ENCODE results near the gene HIP1. TPM values are rescaled to one million over a fixed set of nuclear protein-coding genes. Genes with fewer than 3 reads are reported as not detected.

Gene HIP1
- total and polyA plus RNA-seq, 2 of the 13 experiments (the other 11 are each of a cell fraction or from before 2014, with no cell fraction given): 4.5 to 6.2 TPM

DNA sequence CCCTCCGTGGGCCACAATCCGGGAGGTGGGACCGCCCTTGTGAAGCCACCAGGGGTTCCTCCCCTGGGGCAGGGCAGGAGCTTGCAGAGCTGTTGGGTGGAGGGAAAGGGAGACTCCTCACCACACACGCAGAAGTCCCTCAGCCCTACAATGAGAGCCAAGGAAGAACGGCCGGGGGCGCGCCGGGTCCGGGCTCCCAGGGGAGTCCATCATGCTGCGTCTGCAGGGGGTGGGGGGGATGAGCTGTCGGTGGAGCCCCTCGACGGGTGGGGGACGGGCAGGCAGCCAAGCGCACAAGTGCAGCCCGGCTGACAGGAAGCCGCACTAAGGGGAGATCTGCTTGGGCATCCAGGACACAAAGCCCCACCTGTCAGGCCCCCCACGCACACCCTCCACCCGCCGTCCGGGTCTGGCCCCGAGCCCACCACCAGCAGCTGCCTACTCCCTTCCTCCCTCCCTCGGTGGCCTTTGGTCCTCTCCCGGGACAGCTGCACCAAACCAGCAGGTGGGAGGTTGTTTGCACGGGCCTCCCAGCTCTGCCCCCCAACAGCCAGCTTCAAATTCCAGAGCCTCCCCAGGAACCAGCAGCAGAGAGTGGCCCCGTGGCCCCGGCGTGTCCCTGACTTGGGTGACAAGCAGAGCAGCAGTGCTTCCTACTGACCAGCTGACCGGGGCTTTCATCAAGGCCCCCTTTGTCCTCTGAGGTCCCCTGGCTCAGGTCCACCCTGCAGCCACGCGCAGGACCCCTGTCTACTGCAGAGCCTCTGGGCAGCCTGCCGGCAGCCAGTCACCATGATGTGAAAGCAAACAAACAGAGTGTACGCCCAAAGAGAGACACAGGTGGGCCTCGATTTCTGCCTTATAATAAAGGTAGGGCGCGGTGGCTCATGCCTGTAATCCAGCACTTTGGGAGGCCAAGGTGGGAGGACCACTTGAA is 50.3 kb downstream of the HIP1 start (continued):
- TF ChIP-seq, protein P1, sequence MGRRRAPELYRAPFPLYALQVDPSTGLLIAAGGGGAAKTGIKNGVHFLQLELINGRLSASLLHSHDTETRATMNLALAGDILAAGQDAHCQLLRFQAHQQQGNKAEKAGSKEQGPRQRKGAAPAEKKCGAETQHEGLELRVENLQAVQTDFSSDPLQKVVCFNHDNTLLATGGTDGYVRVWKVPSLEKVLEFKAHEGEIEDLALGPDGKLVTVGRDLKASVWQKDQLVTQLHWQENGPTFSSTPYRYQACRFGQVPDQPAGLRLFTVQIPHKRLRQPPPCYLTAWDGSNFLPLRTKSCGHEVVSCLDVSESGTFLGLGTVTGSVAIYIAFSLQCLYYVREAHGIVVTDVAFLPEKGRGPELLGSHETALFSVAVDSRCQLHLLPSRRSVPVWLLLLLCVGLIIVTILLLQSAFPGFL (CRISPR knock-in tag; IDR thresholded peaks at IDR 0.05): no peak
- TF ChIP-seq RCOR2 (CRISPR knock-in tag; IDR thresholded peaks at IDR 0.05) (peak; percentile 88), ETV6 (CRISPR knock-in tag; conservative IDR thresholded peaks at IDR 0.05) (peak; percentile 45; the same call in 1 of the 2 replicates), AKAP8 (CRISPR knock-in tag; IDR thresholded peaks at IDR 0.05) (no peak; the same call in 1 of the 2 replicates), MXD4 (CRISPR knock-in tag; IDR thresholded peaks at IDR 0.05) (peak; percentile 69; the same call in 1 of the 2 replicates), RNF2 (conservative IDR thresholded peaks at IDR 0.05; ENCODE audit: low read depth) (no peak), ZNF383 (CRISPR knock-in tag; IDR thresholded peaks at IDR 0.05; ENCODE audit: borderline replicate concordance) (0 out of 2 replicates have a peak, but pooled peaks have one; percentile 41), ZFP37 (CRISPR knock-in tag; IDR thresholded peaks at IDR 0.05; ENCODE audit: borderline replicate concordance) (peak; percentile 88; the same call in 1 of the 2 replicates), HMGA1 (CRISPR knock-in tag; conservative IDR thresholded peaks at IDR 0.05) (no peak), ZNF326 (CRISPR knock-in tag; IDR thresholded peaks at IDR 0.05; ENCODE audit: borderline replicate concordance) (no peak), SRSF4 (IDR thresholded peaks at IDR 0.05; ENCODE audit: low read depth, low read length, poor library complexity, severe bottlenecking) (no peak), TBL1XR1 (IDR thresholded peaks at IDR 0.05; ENCODE audit: borderline replicate concordance, low read length, partially characterized antibody) (no peak), ZNF619 (CRISPR knock-in tag; IDR thresholded peaks at IDR 0.05) (no peak), FLYWCH1 (CRISPR knock-in tag; IDR thresholded peaks at IDR 0.05) (no peak)
- TF ChIP-seq, protein P2, sequence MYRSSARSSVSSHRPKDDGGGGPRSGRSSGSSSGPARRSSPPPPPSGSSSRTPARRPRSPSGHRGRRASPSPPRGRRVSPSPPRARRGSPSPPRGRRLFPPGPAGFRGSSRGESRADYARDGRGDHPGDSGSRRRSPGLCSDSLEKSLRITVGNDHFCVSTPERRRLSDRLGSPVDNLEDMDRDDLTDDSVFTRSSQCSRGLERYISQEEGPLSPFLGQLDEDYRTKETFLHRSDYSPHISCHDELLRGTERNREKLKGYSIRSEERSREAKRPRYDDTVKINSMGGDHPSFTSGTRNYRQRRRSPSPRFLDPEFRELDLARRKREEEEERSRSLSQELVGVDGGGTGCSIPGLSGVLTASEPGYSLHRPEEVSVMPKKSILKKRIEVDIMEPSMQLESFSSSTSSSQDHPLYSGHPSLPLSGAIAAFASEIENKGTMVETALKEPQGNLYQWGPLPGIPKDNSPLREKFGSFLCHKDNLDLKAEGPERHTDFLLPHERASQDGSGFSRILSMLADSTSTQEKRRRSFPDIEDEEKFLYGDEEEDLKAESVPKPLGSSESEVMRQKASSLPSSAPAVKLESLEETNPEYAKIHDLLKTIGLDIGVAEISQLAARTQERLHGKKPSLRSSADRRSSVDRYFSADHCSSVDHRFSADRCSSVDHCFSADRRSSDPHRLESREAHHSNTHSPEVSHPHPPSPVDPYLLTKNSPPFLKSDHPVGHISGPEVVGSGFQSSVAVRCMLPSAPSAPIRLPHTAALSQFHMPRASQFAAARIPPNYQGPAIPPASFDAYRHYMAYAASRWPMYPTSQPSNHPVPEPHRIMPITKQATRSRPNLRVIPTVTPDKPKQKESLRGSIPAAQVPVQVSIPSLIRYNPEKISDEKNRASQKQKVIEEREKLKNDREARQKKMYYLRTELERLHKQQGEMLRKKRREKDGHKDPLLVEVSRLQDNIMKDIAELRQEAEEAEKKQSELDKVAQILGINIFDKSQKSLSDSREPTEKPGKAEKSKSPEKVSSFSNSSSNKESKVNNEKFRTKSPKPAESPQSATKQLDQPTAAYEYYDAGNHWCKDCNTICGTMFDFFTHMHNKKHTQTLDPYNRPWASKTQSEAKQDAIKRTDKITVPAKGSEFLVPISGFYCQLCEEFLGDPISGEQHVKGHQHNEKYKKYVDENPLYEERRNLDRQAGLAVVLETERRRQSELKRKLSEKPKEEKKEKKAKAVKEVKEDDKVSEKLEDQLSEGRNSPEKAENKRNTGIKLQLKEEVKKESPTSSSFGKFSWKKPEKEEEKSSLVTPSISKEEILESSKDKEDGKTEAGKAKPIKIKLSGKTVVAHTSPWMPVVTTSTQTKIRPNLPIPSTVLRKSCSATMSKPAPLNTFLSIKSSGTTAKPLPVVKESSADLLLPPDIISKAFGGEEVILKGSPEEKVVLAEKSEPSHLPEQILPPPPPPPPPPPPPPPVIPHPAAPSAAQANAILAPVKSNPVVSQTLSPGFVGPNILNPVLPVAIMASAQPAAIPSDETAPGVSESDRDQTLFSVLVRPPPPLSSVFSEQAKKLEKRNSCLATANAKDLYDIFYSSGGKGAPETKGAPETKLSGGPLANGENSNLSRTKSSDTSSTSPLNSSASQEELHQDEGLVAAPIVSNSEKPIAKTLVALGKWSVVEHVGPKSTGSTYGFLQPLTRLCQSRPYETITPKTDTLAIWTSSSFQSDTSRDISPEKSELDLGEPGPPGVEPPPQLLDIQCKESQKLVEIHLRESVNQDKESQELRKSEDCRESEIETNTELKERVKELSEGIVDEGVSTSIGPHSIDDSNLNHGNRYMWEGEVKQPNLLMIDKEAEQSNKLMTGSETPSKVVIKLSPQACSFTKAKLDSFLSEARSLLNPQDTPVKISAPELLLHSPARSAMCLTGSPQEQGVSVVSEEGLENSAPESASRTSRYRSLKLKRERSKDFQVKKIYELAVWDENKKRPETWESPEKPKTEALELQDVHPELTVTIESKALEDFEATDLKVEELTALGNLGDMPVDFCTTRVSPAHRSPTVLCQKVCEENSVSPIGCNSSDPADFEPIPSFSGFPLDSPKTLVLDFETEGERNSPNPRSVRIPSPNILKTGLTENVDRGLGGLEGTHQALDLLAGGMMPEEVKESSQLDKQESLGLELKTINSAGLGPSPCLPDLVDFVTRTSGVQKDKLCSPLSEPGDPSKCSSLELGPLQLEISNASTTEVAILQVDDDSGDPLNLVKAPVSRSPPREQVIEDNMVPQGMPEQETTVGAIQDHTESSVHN (CRISPR knock-in tag; IDR thresholded peaks at IDR 0.05): no peak
- TF ChIP-seq, protein P3, sequence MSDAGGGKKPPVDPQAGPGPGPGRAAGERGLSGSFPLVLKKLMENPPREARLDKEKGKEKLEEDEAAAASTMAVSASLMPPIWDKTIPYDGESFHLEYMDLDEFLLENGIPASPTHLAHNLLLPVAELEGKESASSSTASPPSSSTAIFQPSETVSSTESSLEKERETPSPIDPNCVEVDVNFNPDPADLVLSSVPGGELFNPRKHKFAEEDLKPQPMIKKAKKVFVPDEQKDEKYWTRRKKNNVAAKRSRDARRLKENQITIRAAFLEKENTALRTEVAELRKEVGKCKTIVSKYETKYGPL (CRISPR knock-in tag; IDR thresholded peaks at IDR 0.05): no peak

Data from HepG2 (cell line).